Measurements from ENCODE around the gene FHOD3.
A peak's percentile ranks its signal among the peaks of the same experiment; 100 is the strongest.

The FHOD3 gene

DNA sequence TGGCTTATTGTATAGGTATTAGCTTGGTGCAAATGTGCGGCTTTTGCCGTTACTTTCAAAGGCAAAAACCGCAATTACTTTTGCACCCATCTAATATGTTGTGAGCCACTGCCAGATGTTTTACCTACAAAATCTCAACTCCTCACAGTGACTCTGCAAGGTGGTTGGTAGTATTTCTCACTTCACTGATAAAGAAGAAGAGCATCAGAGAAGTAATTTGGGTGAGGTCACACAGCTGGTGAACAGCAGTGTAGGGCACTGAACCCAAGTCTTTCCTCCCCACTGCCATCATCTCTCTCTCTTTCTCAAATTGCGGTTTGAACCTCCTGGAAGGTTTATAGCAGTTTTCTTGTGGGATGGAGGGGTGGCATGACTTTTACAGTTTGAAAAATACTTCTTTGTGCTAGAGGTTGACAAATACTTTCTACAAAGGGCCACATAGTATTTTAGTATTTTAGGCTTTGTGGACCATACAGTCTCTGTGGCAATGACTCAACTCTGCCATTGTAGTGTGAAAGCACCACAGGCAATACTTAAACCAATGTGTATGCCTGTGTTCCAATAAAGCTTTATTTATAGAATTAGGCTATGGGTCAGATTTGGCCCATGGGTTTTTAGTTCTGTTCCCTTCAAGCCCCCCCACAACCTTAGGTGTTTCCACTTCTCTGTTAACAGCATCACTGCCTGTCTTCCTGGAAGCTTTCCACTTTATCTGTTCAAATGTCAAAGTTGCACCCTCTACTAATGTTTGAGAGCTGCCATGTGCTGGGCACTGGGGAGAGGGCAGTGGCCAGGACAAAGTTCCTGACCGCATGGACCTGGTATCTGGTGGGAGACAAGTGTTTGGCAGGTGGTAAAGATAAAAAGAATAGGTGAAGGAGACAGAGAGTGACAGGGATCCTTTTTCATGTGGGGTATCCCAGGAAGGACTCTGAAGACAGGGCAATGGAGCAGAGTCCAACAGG is 30.1 kb downstream of the FHOD3 start:
- DNase-seq (ENCODE audit: low read depth) = no peak
- TF ChIP-seq, protein P1, sequence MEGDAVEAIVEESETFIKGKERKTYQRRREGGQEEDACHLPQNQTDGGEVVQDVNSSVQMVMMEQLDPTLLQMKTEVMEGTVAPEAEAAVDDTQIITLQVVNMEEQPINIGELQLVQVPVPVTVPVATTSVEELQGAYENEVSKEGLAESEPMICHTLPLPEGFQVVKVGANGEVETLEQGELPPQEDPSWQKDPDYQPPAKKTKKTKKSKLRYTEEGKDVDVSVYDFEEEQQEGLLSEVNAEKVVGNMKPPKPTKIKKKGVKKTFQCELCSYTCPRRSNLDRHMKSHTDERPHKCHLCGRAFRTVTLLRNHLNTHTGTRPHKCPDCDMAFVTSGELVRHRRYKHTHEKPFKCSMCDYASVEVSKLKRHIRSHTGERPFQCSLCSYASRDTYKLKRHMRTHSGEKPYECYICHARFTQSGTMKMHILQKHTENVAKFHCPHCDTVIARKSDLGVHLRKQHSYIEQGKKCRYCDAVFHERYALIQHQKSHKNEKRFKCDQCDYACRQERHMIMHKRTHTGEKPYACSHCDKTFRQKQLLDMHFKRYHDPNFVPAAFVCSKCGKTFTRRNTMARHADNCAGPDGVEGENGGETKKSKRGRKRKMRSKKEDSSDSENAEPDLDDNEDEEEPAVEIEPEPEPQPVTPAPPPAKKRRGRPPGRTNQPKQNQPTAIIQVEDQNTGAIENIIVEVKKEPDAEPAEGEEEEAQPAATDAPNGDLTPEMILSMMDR (conservative IDR thresholded peaks at IDR 0.05; ENCODE audit: low read length) = no peak
- H3K4me3 ChIP-seq (ENCODE audit: low read length) = no peak overlapping the region

DNA sequence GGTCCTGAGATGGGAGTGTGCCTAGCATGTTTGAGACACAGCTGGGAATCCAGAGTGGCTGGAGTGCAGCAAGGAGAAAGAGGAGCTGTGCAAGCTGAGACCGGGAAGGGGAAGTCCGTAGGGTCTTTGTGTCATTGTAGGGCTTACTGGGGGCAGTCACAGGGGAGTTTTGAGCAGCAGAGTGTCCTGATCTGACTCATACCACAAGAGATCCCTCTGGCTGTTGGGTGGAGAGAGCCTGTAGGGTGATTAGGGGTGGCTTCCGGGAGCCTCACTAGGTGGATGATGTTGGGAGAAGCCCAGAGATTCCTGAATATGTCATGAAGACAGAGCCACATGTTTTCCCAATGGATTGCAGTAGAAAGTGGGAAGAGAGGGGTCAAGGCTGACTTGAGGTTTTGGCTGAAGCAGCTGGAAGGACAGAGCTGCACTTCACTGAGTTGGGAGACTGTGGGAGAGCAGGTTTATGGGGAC is 30.9 kb downstream of the FHOD3 start:
- DNase-seq (ENCODE audit: low read depth) = no peak
- TF ChIP-seq, protein P1 (conservative IDR thresholded peaks at IDR 0.05; ENCODE audit: low read length) = no peak
- no peak overlapping the region for H3K4me3 ChIP-seq (ENCODE audit: low read length)

DNA sequence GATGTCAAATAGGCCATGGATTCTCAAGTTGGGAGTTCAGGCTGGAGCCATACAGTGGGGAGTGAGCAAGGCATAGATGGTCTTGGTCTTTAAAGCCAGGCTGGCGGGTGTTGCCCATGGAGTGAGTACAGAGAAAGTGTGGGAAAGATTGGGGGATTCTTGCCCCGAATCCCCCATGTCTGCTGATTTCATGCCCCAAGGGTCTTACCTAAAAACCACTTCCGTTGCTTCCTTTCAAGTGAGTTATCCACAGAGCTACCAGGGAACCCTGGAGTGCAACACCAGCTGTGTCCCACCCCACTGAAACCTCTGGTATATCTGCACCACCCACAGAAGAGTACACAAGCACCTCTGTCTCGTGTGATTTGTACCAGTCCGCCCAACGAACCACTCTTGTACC is 31.4 kb downstream of the FHOD3 start:
- TF ChIP-seq, protein P1 (conservative IDR thresholded peaks at IDR 0.05; ENCODE audit: low read length) = no peak
- no peak overlapping the region for H3K4me3 ChIP-seq (ENCODE audit: low read length)
- no peak for DNase-seq (ENCODE audit: low read depth)

DNA sequence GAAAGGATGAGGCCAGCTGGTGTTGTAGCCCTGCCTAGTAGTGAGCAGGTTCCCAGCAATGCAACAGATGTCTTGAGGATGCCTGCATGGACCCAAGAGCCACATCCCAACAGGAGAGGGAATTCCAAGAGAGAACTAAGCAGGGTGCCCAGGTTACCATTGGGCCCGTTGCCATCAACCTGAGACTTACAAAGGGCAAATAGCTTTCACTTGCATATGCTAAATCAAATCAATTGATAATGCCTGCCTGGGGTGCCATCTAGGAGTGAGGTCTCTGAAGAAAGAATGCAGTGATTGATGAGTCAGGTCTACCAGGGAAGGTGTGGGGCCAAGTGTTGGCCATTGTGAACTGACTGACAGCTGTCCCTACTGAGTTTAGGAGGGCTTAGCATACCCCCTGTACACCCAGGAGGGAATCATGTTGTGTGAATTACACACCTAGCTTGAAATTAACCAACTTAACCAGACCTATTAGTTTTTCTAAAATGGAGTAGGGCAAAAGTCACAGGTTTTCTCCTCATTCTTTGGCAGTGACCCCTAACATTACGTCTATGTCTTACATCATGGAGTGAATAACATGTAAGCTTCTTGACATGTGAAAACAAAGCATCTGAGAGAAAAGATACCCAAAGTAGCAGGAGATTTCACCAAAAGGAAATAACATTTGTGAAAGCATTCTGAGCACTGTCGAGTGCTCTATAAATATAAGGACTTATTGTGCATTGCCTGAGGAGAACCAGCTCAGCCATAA is 32.3 kb downstream of the FHOD3 start:
- TF ChIP-seq, protein P1 (conservative IDR thresholded peaks at IDR 0.05; ENCODE audit: low read length) = no peak
- DNase-seq (ENCODE audit: low read depth) = no peak
- H3K4me3 ChIP-seq (ENCODE audit: low read length) = no peak overlapping the region

DNA sequence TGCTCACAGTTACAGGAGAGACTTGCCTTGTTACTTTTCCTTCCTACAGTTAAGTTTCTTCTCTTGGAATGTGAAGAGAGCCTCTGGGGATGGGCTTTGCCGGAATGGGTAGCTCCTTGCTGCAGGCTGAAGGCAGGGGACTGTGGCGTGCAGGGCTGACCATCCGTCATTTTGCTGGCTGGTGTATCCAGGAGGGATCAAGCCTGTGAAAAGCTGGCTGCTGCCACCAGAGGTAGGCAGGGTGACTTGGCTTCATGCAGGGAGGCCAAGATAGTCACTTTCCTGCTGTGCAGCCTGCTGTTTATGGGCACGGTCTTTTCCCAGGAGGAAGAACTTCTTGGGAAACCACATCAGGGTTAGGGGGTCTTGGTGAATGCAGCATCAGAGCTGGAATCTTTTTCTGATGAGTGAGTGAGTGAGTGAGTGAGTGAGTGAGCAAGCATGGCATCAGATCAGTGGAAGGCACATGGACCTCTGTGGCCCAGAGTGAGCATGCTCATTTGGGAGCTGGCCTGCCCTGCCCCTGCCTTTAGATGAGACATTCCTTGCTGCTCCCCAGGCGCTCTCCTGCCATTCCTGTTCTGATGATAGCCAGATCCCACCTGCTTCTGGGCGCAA is 33.0 kb downstream of the FHOD3 start:
- H3K4me3 ChIP-seq (ENCODE audit: low read length) = no peak overlapping the region
- TF ChIP-seq, protein P1 (conservative IDR thresholded peaks at IDR 0.05; ENCODE audit: low read length) = no peak
- DNase-seq (ENCODE audit: low read depth) = peak; percentile 26

DNA sequence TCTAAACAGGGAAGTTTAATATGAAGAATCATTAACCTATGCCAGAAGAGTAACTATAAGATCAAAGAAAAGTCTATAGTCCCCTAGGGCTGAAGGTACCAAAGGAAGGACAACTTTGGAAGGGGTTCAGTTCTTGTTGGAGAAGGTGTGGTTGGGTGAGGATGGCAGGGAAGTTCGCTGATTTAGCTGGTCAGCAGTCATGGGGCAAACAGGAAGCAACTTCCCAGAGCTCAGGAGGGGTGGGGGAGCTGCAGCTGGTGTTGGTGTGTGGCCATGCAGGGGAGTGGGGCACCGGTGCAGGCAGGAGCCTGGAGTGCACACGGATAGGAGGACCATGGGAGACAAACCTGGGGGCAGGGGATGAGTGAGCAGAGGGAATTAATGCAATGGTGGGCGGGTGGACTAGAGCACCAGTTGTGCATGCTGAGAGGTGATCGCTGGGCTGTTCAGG is 34.0 kb downstream of the FHOD3 start:
- H3K4me3 ChIP-seq (ENCODE audit: low read length) = no peak overlapping the region
- DNase-seq (ENCODE audit: low read depth) = no peak
- TF ChIP-seq, protein P1 (conservative IDR thresholded peaks at IDR 0.05; ENCODE audit: low read length) = no peak
